ENCODE results near the gene STK39.
"Not testable (repeated sequence)": the region's sequence is repeated elsewhere in the genome, so short reads cannot be mapped to it uniquely, and the experiment has no call there.

STK39 gene

GRCh38 chr2:168136392-168136977 lies 110.9 kb downstream of the STK39 start:
- no peaks in the 10 kb centered on the region for H3K27me3 ChIP-seq (ENCODE audit: control insufficient read depth, insufficient read depth, low read length)
- no peaks in the 10 kb centered on the region for H3K9me3 ChIP-seq (ENCODE audit: control insufficient read depth, insufficient read depth, low read length)
- no peak for DNase-seq (ENCODE audit: low read depth, low spot score)
- no peaks in the 10 kb centered on the region for H3K36me3 ChIP-seq (ENCODE audit: control insufficient read depth, insufficient read depth, low read length)
- H3K4me3 ChIP-seq (ENCODE audit: low read length): no peak overlapping the region
- WGBS (ENCODE audit: insufficient coverage, insufficient read length): no CpG with 5 or more reads among the region's 2 CpGs
- no peak overlapping the region for H3K27ac ChIP-seq (ENCODE audit: low read length)
- peaks cover 4% of the 10 kb centered on the region; the same call in 1 of the 2 replicates for H3K4me1 ChIP-seq (ENCODE audit: control insufficient read depth, insufficient read depth, low read length)

GRCh38 chr2:168135630-168136029 lies 111.8 kb downstream of the STK39 start:
- no peak overlapping the region for H3K27ac ChIP-seq (ENCODE audit: low read length)
- no peak overlapping the region for H3K4me3 ChIP-seq (ENCODE audit: low read length)
- H3K9me3 ChIP-seq (ENCODE audit: control insufficient read depth, insufficient read depth, low read length): no peaks in the 10 kb centered on the region
- H3K27me3 ChIP-seq (ENCODE audit: control insufficient read depth, insufficient read depth, low read length): no peaks in the 10 kb centered on the region
- peaks cover 4% of the 10 kb centered on the region; the same call in 1 of the 2 replicates for H3K4me1 ChIP-seq (ENCODE audit: control insufficient read depth, insufficient read depth, low read length)
- no CpG with 5 or more reads among the region's 4 CpGs for WGBS (ENCODE audit: insufficient coverage, insufficient read length)
- no peaks in the 10 kb centered on the region for H3K36me3 ChIP-seq (ENCODE audit: control insufficient read depth, insufficient read depth, low read length)
- DNase-seq (ENCODE audit: low read depth, low spot score): no peak

- no CpG with 5 or more reads among the region's 2 CpGs for WGBS (ENCODE audit: insufficient coverage, insufficient read length)
- H3K27me3 ChIP-seq (ENCODE audit: control insufficient read depth, insufficient read depth, low read length): no peaks in the 10 kb centered on the region
- H3K4me1 ChIP-seq (ENCODE audit: control insufficient read depth, insufficient read depth, low read length): peaks cover 4% of the 10 kb centered on the region; the same call in 1 of the 2 replicates
- no peaks in the 10 kb centered on the region for H3K9me3 ChIP-seq (ENCODE audit: control insufficient read depth, insufficient read depth, low read length)
- H3K36me3 ChIP-seq (ENCODE audit: control insufficient read depth, insufficient read depth, low read length): no peaks in the 10 kb centered on the region
- no peak overlapping the region for H3K27ac ChIP-seq (ENCODE audit: low read length)
- no peak for DNase-seq (ENCODE audit: low read depth, low spot score)
- no peak overlapping the region for H3K4me3 ChIP-seq (ENCODE audit: low read length)
Observed at GRCh38 chr2:168135121-168135520, 112.3 kb downstream of the STK39 start.

GRCh38 chr2:168134485-168134884 lies 112.9 kb downstream of the STK39 start:
- Histone ChIP-seq H3K36me3 (ENCODE audit: control insufficient read depth, insufficient read depth, low read length) (no peaks in the 10 kb centered on the region), H3K4me3 (ENCODE audit: low read length) (no peak overlapping the region), H3K27me3 (ENCODE audit: control insufficient read depth, insufficient read depth, low read length) (no peaks in the 10 kb centered on the region), H3K9me3 (ENCODE audit: control insufficient read depth, insufficient read depth, low read length) (no peaks in the 10 kb centered on the region), H3K27ac (ENCODE audit: low read length) (no peak overlapping the region), H3K4me1 (ENCODE audit: control insufficient read depth, insufficient read depth, low read length) (peaks cover 4% of the 10 kb centered on the region; the same call in 1 of the 2 replicates)
- DNase-seq (ENCODE audit: low read depth, low spot score): no peak
- WGBS (ENCODE audit: insufficient coverage, insufficient read length): no CpG with 5 or more reads among the region's 5 CpGs

GRCh38 chr2:168132389-168132788 lies 115.0 kb downstream of the STK39 start:
- no peak for DNase-seq (ENCODE audit: low read depth, low spot score)
- WGBS (ENCODE audit: insufficient coverage, insufficient read length): no CpG with 5 or more reads among the region's 6 CpGs
- Histone ChIP-seq H3K27ac (ENCODE audit: low read length) (no peak overlapping the region), H3K27me3 (ENCODE audit: control insufficient read depth, insufficient read depth, low read length) (no peaks in the 10 kb centered on the region), H3K4me1 (ENCODE audit: control insufficient read depth, insufficient read depth, low read length) (peaks cover 1% of the 10 kb centered on the region; the same call in 1 of the 2 replicates), H3K9me3 (ENCODE audit: control insufficient read depth, insufficient read depth, low read length) (no peaks in the 10 kb centered on the region), H3K4me3 (ENCODE audit: low read length) (no peak overlapping the region), H3K36me3 (ENCODE audit: control insufficient read depth, insufficient read depth, low read length) (no peaks in the 10 kb centered on the region)

GRCh38 chr2:168130346-168130745 lies 117.0 kb downstream of the STK39 start:
- no peaks in the 10 kb centered on the region for H3K36me3 ChIP-seq (ENCODE audit: control insufficient read depth, insufficient read depth, low read length)
- DNase-seq (ENCODE audit: low read depth, low spot score): no peak
- H3K27ac ChIP-seq (ENCODE audit: low read length): no peak overlapping the region
- no peaks in the 10 kb centered on the region for H3K27me3 ChIP-seq (ENCODE audit: control insufficient read depth, insufficient read depth, low read length)
- H3K9me3 ChIP-seq (ENCODE audit: control insufficient read depth, insufficient read depth, low read length): no peaks in the 10 kb centered on the region
- H3K4me1 ChIP-seq (ENCODE audit: control insufficient read depth, insufficient read depth, low read length): peaks cover 1% of the 10 kb centered on the region; the same call in 1 of the 2 replicates
- H3K4me3 ChIP-seq (ENCODE audit: low read length): no peak overlapping the region

- DNase-seq (ENCODE audit: low read depth, low spot score): no peak
Observed at GRCh38 chr2:168127371-168127770, 120.0 kb downstream of the STK39 start.

GRCh38 chr2:168122210-168122609 lies 125.2 kb downstream of the STK39 start:
- H3K27ac ChIP-seq (ENCODE audit: low read length); DNase-seq (ENCODE audit: low read depth, low spot score); H3K4me3 ChIP-seq (ENCODE audit: low read length); H3K36me3 ChIP-seq (ENCODE audit: control insufficient read depth, insufficient read depth, low read length); H3K9me3 ChIP-seq (ENCODE audit: control insufficient read depth, insufficient read depth, low read length); H3K27me3 ChIP-seq (ENCODE audit: control insufficient read depth, insufficient read depth, low read length); H3K4me1 ChIP-seq (ENCODE audit: control insufficient read depth, insufficient read depth, low read length): not testable (repeated sequence)
- no CpG with 5 or more reads among the region's 1 CpG for WGBS (ENCODE audit: insufficient coverage, insufficient read length)

More at GRCh38 chr2:168127371-168127770, 120.0 kb downstream of the STK39 start:
- Histone ChIP-seq H3K4me3 (ENCODE audit: low read length) (no peak overlapping the region), H3K4me1 (ENCODE audit: control insufficient read depth, insufficient read depth, low read length) (peaks cover 1% of the 10 kb centered on the region; the same call in 1 of the 2 replicates), H3K9me3 (ENCODE audit: control insufficient read depth, insufficient read depth, low read length) (no peaks in the 10 kb centered on the region), H3K27ac (ENCODE audit: low read length) (no peak overlapping the region), H3K36me3 (ENCODE audit: control insufficient read depth, insufficient read depth, low read length) (no peaks in the 10 kb centered on the region), H3K27me3 (ENCODE audit: control insufficient read depth, insufficient read depth, low read length) (no peaks in the 10 kb centered on the region)
- WGBS (ENCODE audit: insufficient coverage, insufficient read length): no CpG with 5 or more reads among the region's 4 CpGs

- H3K4me1 ChIP-seq (ENCODE audit: control insufficient read depth, insufficient read depth, low read length): no peaks in the 10 kb centered on the region; the same call in 1 of the 2 replicates
- H3K4me3 ChIP-seq (ENCODE audit: low read length): no peak overlapping the region
- DNase-seq (ENCODE audit: low read depth, low spot score): no peak
- H3K36me3 ChIP-seq (ENCODE audit: control insufficient read depth, insufficient read depth, low read length): no peaks in the 10 kb centered on the region
- H3K9me3 ChIP-seq (ENCODE audit: control insufficient read depth, insufficient read depth, low read length): no peaks in the 10 kb centered on the region
- no peaks in the 10 kb centered on the region for H3K27me3 ChIP-seq (ENCODE audit: control insufficient read depth, insufficient read depth, low read length)
- no peak overlapping the region for H3K27ac ChIP-seq (ENCODE audit: low read length)
- WGBS (ENCODE audit: insufficient coverage, insufficient read length): no CpG with 5 or more reads among the region's 3 CpGs
Observed at GRCh38 chr2:168120730-168121129, 126.7 kb downstream of the STK39 start.

- no peaks in the 10 kb centered on the region for H3K9me3 ChIP-seq (ENCODE audit: control insufficient read depth, insufficient read depth, low read length)
- no CpG with 5 or more reads among the region's 4 CpGs for WGBS (ENCODE audit: insufficient coverage, insufficient read length)
- no peak overlapping the region for H3K27ac ChIP-seq (ENCODE audit: low read length)
- no peak for DNase-seq (ENCODE audit: low read depth, low spot score)
- H3K4me3 ChIP-seq (ENCODE audit: low read length): no peak overlapping the region
- no peaks in the 10 kb centered on the region; the same call in 1 of the 2 replicates for H3K4me1 ChIP-seq (ENCODE audit: control insufficient read depth, insufficient read depth, low read length)
- H3K36me3 ChIP-seq (ENCODE audit: control insufficient read depth, insufficient read depth, low read length): no peaks in the 10 kb centered on the region
- no peaks in the 10 kb centered on the region for H3K27me3 ChIP-seq (ENCODE audit: control insufficient read depth, insufficient read depth, low read length)
Observed at GRCh38 chr2:168120310-168120709, 127.1 kb downstream of the STK39 start.

- Histone ChIP-seq H3K4me1 (ENCODE audit: control insufficient read depth, insufficient read depth, low read length) (no peaks in the 10 kb centered on the region; the same call in 1 of the 2 replicates), H3K4me3 (ENCODE audit: low read length) (no peak overlapping the region), H3K9me3 (ENCODE audit: control insufficient read depth, insufficient read depth, low read length) (no peaks in the 10 kb centered on the region), H3K36me3 (ENCODE audit: control insufficient read depth, insufficient read depth, low read length) (no peaks in the 10 kb centered on the region), H3K27ac (ENCODE audit: low read length) (no peak overlapping the region), H3K27me3 (ENCODE audit: control insufficient read depth, insufficient read depth, low read length) (no peaks in the 10 kb centered on the region; the same call in 1 of the 2 replicates)
- peak; percentile 52 for DNase-seq (ENCODE audit: low read depth, low spot score)
- WGBS (ENCODE audit: insufficient coverage, insufficient read length): no CpG with 5 or more reads among the region's 4 CpGs
Observed at GRCh38 chr2:168119515-168120141, 127.8 kb downstream of the STK39 start.
